LHCN-M2 (cell line): ENCODE data around the gene C2CD5. TPM values are rescaled to one million over a fixed set of nuclear protein-coding genes. Genes with fewer than 3 reads are reported as not detected.

ENCODE experiments used
- DNase-seq: peaks from one replicate; pipeline ENCODE4 v3.0.0-alpha.2; 2012; ENCODE audit warnings: low read depth
- total RNA-seq: library from RNA; depleted of rRNA; stranded (reverse); fragments of >200 nt; gene quantifications from 2 replicates; pipeline ENCODE4 v1.2.3, GENCODE V29; 2014; rRNA removed

The C2CD5 gene
- total RNA-seq, 1 experiment from 2014 or later = 14.9 TPM

DNA sequence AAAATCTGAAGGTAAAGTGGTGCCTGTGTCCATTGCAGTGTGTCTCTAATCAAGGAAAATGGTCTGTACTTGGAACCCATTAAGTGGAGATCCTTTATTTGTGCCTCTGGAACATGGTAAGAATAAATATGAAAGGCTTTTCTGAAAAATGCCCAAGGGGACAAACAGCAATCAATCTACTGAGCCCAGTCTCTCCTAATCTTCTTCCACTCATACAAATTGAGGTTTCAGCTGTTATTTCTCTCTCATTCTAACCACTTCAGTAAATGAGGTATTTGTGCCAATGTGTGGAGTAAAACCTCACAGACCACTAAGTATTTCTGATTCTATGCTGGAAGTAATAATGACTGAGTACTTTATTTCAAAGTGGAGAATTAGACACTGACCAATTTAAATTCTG lies 127.5 kb downstream of the C2CD5 start:
- DNase-seq = no peak

DNA sequence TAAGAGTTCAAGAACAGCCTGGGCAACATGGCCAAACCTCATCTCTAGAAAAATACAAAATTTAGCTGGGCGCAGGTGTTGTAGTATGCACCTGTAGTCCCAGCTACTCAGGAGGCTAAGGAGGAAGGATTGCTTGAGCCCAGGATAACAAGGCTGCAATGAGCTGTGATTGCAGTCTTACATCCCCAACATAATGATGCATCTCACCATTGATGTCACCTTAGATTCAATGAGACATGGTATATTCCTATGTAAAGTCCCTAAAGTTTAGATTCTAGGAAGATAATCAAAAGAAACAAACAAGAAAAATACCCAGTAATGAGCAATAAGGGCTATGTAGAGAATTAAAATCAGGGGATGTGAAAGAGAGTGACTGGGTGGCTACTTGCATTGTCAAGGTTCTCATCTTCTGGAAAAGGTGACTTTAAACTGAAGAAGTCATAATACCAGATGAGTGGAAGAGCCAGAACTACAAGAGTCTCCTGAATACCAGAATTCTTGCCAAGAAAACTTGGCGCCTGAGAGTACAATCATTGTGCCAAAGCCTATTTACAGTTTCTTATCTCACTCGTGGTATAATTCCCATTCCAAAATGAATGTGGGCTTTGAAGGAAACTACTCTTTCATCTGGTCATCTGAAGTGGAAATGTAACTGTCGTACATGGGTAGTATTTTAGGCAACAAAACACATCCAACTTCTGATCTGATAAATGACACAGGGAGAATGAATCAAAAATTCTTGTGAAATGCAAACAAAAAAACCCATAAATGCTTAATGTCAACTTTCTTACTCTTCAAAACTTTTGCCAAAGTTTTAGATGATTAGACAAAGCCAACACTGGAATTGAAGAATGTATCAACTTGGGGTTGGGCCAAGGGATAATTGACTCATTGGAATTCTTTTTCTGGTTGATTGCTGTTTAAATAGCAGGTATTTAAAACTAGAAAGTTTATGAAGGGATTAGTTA lies 128.7 kb downstream of the C2CD5 start:
- no peak for DNase-seq

DNA sequence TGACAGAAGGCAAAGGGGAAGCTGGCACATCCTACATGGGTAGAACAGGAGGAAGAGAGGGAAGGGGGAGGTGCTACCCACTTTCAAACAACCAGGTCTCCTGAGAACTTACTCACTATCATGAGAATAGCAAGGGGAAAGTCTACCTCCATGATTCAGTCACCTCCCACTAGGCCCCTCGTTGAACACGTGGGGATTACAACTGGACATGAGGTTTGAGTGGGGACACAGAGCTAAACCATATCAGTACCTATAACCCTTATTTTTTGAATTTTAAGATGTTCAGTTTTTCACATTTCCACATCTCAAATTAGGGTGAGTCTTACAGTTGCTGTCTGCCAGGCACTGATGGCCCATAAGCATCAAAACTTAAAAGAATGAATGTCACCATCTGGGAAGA lies 129.6 kb downstream of the C2CD5 start:
- no peak for DNase-seq

DNA sequence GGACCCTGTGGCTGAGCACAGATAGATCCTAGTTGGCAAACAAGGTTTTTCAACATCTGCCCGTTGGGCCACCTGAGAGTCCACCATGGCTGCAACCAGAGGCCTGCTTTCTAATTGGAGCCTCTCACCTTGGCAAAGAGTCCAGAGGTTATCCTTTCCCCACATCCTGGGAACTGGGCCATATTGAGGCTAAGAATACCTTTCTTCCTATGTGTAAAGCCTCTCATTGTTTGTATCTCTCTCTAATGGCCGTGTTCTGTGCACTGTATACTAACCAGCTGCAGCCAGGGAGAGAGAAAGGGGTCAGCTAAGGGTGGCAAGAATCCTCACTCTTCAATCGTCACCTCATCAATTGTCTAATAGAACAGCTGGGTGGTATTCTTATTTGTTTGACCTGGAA lies 130.8 kb downstream of the C2CD5 start:
- DNase-seq = no peak

DNA sequence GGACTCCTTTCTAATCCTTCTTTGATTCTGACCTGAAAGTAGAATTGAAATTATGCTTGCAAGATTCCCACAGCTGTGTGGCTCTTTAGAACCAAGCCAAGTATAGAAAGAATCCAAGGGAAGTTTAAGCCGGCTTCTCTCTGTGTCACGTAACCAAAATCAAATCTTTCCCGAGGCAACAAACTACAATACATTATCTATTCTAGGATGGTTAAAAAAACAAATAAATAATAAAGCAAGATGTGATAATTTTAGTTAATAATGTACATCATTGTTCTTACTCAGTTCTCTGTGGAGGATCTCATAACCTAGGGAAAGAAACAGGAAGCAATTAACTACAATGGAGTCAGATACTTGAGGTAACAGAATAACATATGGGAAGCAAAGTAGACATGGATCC lies 131.8 kb downstream of the C2CD5 start:
- no peak for DNase-seq

DNA sequence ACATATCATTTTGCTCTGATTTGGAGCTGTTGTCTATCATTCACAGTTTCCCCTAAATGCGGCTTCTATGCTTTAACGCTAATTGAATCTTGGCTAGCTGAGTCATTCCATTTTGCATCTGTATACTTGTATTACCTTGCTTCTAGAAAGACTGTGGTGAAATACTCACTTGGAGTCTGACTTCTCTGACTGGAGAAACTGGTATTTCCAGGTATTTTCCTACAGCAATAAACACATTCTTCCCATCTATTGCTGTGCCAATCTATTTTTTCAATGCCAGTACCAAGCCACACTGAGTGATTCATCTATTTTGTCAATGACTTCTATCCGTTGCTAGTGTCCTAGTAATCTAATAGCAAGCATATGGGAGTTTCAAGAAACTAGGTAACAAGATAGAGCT lies 133.9 kb downstream of the C2CD5 start:
- DNase-seq = no peak

DNA sequence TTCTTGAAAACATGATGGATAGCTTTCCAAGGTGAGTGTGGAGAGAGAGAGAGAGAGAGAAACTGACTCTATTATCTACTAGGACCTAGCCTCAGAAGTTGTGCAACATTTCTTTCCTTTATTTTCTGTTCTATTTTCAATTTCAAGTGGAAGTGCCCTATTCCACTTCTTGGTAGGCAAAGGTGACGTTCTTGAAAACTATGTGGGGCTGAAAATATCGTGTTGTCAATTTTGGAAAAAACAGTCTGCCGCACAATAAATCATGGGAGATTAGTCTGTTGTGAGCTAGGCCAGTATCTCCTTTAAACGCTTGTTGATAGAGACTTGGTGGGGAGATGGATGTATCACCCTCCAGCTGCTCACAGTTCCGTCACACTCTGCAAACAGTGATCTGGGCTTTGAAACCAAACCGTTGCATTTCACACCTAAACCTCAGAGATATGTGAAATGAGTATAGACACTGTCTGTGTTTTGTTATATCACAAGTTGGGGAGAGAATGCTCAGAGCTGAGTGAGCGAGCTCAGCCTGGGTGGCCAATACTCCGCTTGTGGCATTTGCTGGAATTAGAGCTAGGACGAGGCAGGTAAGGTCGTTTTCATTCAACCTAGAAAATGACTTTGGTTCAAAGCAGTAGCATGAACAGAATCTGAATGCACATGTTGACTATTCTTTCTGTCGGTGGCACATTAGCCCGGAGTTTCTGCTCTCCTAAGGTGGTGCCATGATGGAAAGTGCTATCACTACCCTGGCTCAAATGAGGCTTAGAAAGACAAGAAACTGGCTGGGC lies 134.8 kb downstream of the C2CD5 start:
- DNase-seq = no peak

DNA sequence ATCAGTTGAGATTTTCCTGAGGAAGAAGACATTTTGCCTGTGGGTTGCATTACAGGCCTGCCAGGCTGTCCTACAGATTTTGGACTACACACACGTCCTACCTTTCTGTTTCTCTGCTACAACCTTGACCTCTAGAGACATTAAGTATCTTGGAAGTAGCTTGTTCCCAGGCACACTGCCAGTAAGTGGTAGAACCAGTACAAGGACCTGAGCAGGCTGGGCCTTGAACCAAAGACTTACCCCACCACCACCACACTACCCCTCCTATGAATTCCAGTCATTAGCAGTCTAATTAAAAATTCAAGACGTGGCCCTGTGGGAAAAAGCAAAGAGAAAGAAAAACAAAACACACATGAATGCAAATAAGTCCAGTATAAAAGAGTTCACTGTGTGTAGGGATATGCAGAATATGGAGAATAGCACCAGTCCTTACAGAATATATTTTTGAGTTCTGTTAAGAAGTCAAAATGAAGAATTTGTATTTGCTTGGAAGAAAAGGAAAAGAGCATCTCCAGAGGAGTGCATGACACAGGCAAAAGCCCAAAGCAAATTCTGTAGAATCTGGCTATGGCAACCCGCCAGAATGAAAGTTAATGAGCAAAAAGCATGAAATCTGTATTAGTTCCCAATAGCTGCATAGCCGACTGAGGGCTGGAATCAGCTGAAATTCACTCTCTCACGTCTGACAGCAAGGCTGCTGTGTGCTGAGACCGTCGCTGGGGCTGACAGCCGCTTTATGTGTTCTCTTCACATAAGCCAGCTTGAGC lies 135.5 kb downstream of the C2CD5 start:
- DNase-seq = no peak

DNA sequence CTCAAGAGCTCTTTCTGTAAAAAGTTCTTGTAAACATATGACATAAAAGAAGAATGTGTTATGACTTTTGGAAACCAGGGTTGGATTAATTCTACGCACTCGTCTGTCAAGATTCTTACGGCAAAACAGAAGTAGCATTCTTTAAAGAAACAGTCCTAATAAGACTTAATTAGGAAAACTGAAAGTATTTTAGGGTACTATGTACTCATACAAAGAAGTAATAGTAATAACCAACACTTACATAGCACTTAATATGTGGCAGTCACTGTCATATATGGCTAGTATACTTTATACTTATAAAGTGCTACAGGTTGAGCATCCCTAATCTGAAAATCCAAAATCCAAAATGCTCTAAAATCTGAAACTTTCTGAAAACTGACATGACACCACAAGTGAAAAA lies 136.9 kb downstream of the C2CD5 start:
- DNase-seq = no peak

DNA sequence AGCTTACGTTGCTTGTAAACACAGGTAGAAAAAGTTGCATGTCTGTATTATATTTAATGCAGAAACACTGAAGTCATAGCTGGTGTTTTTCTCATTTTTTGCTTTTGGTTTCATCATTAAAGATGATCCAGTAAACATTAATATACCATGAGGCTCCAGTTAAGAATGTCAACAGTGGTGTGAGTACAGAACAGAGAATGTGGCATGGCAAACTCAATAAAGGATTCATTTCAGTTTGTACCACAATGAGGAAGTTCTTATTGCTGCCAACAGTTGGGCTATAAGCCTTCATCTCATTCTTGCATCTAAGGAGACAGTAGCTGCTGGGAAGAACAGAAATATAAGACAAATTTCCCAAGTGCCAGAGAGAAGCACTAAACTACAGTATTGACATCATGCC lies 137.7 kb downstream of the C2CD5 start:
- no peak for DNase-seq

DNA sequence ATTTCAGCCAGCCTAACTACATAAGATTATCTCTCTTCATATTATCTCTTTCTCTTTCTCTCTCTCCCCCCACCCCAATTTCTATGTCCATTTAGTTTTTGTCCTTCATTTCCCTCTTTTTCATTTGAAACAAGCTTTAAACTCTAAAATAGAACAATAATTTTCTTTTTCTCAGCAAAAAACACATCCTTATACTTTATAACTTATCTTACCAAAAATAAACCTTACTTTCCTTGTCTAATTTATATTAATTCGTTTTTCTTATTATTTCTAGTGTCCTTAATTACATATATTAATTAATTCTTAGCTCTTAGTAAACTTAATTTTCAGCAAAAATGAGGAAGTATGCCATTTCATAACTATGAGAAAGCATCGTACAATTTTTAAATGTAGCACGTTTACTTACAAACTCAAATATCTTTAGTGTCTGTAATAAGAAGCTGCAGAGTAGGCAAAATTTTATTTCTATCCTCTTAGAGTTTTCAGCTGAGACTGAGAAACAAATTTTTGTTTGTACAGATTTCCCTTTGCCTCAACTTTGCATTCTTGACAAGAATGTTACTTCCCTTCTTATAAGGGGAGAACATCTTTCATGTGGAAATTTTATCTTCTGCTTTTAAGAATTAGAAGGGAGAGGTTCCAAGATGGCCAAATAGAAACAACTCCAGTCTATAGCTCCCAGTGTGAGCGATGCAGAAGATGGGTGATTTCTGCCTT lies 144.7 kb downstream of the C2CD5 start:
- DNase-seq = no peak

Other genes with a start within 250 kb of the C2CD5 start
- gene ST8SIA1, start 209.8 kb downstream of the C2CD5 start, total RNA-seq = under 0.01 and 0.86 TPM in 2 replicates
- 24.9 and 25.8 TPM in 2 replicates for gene ETNK1, start 80.6 kb upstream of the C2CD5 start, total RNA-seq